Neuronal stem cell (in vitro differentiated cells): ENCODE results near the gene LASP1.
"Not testable (repeated sequence)": the region's sequence is repeated elsewhere in the genome, so short reads cannot be mapped to it uniquely, and the experiment has no call there.

ENCODE experiments used
- DNase-seq: peaks from one replicate; pipeline ENCODE4 v3.0.0-alpha.2; 2013; ENCODE audit warnings: low spot score
- H2AFZ ChIP-seq: one replicate; pipeline ENCODE4 v1.6.1; 2013; ENCODE audit warnings: mild to moderate bottlenecking, low read length, inconsistent platforms
- H2AK5ac ChIP-seq: 2 replicates; pipeline ENCODE4 v1.6.1; 2013; ENCODE audit warnings: low read depth, mild to moderate bottlenecking, inconsistent platforms, low read length, moderate library complexity, mixed read lengths
- H2BK120ac ChIP-seq: 2 replicates; pipeline ENCODE4 v1.6.1; 2013; ENCODE audit warnings: low read depth, mild to moderate bottlenecking, inconsistent platforms, low read length, moderate library complexity, mixed read lengths
- H2BK12ac ChIP-seq: one replicate; pipeline ENCODE4 v1.6.1; 2013; ENCODE audit warnings: low read length, inconsistent platforms
- H2BK15ac ChIP-seq: 2 replicates; pipeline ENCODE4 v1.6.1; 2013; ENCODE audit warnings: mild to moderate bottlenecking, low read length, inconsistent platforms, mixed read lengths
- H2BK5ac ChIP-seq: one replicate; pipeline ENCODE4 v1.6.1; 2013; ENCODE audit warnings: inconsistent platforms, mild to moderate bottlenecking, low read length, moderate library complexity
- H3K14ac ChIP-seq: one replicate; pipeline ENCODE4 v1.6.1; 2013; ENCODE audit warnings: low read length, inconsistent platforms
- H3K18ac ChIP-seq: 2 replicates; pipeline ENCODE4 v1.6.1; 2013; ENCODE audit warnings: low read length, inconsistent platforms
- H3K23ac ChIP-seq: 2 replicates; pipeline ENCODE4 v1.6.1; 2013; ENCODE audit warnings: low read depth, mild to moderate bottlenecking, mixed read lengths, low read length, inconsistent platforms; ENCODE audit not compliant: poor library complexity
- H3K27ac ChIP-seq: replicated peaks from 3 replicates; pipeline ENCODE4 v1.5.1; 2013; ENCODE audit warnings: low read length, inconsistent platforms
- H3K27me3 ChIP-seq, 3 experiments: 2 replicates each; pipeline ENCODE4 v1.6.1; 2013; ENCODE audit warnings: low read length in 3 of 3, mild to moderate bottlenecking in 2 of 3, inconsistent platforms in 1 of 3, low read depth in 1 of 3, mixed read lengths in 1 of 3, moderate library complexity in 1 of 3; ENCODE audit not compliant: control insufficient read depth in 3 of 3, insufficient read depth in 3 of 3
- H3K36me3 ChIP-seq, 2 donors: replicated peaks in 1 of 2; 2 replicates each; pipeline ENCODE4 v1.6.1; 2013; ENCODE audit warnings: low read length in 2 of 2; ENCODE audit not compliant: control insufficient read depth in 2 of 2, insufficient read depth in 2 of 2
- H3K4ac ChIP-seq: 2 replicates; pipeline ENCODE4 v1.6.1; 2013; ENCODE audit warnings: inconsistent platforms, mild to moderate bottlenecking, low read length, moderate library complexity
- H3K4me1 ChIP-seq, 2 donors: 1 replicate in 1 of 2; 2 replicates in 1 of 2; pipeline ENCODE4 v1.6.1; 2013; ENCODE audit warnings: low read length in 2 of 2, low read depth in 1 of 2; ENCODE audit not compliant: control insufficient read depth in 2 of 2, insufficient read depth in 1 of 2
- H3K4me2 ChIP-seq: one replicate; pipeline ENCODE4 v1.6.1; 2013; ENCODE audit warnings: mild to moderate bottlenecking, low read length, inconsistent platforms; ENCODE audit not compliant: insufficient read depth, poor library complexity, severe bottlenecking
- H3K4me3 ChIP-seq, 2 donors: 2 replicates each; pipeline ENCODE4 v1.5.1; 2013; ENCODE audit warnings: low read length in 2 of 2, mild to moderate bottlenecking in 2 of 2, inconsistent platforms in 1 of 2, moderate library complexity in 1 of 2
- H3K79me1 ChIP-seq: one replicate; pipeline ENCODE4 v1.6.1; 2013; ENCODE audit warnings: low read depth, mild to moderate bottlenecking, inconsistent platforms, low read length, moderate library complexity
- H3K9ac ChIP-seq: one replicate; pipeline ENCODE4 v1.6.1; 2013; ENCODE audit warnings: mild to moderate bottlenecking, low read depth, low read length, inconsistent platforms; ENCODE audit not compliant: poor library complexity
- H3K9me3 ChIP-seq, 2 donors: replicated peaks in 1 of 2; 2 replicates each; pipeline versions ENCODE3 to v1.6.1; 2013; ENCODE audit warnings: low read length in 2 of 2, mild to moderate bottlenecking in 2 of 2, inconsistent platforms in 1 of 2, low read depth in 1 of 2, mixed read lengths in 1 of 2, moderate library complexity in 1 of 2; ENCODE audit not compliant: control insufficient read depth in 2 of 2, insufficient read depth in 1 of 2
- H4K8ac ChIP-seq: one replicate; pipeline ENCODE4 v1.6.1; 2013; ENCODE audit warnings: low read depth, mild to moderate bottlenecking, inconsistent platforms, low read length, moderate library complexity
- H4K91ac ChIP-seq: one replicate; pipeline ENCODE4 v1.6.1; 2013; ENCODE audit warnings: low read length, low read depth, mild to moderate bottlenecking, inconsistent platforms; ENCODE audit not compliant: poor library complexity
- WGBS, 2 donors: extraction: QIAGEN DNeasy Blood & Tissue Kit; methylation state at CpG; one replicate each; pipeline ENCODE4 v1.1.7; 2013; ENCODE audit warnings: missing lambda C conversion rate in 2 of 2, mixed read lengths in 1 of 2; ENCODE audit not compliant: insufficient read length in 2 of 2, insufficient replicate concordance in 1 of 2; ENCODE audit errors: extremely low coverage in 2 of 2; 5-methylcytosine and 5-hydroxymethylcytosine counted together

LASP1 gene

GRCh38 chr17:38910325-38910724 is 40.5 kb downstream of the LASP1 start:
- Histone ChIP-seq H2BK15ac (no peak overlapping the region), H4K91ac (no peak overlapping the region), H4K8ac (no peak overlapping the region), H3K27me3 (no peaks in the 10 kb centered on the region), H3K9ac (no peak overlapping the region), H2AFZ (no peak overlapping the region), H2AK5ac (no peak overlapping the region), H2BK120ac (no peak overlapping the region), H2BK12ac (no peak overlapping the region), H3K27ac (no peak overlapping the region), H3K4ac (no peak overlapping the region), H3K4me2 (no peak overlapping the region), H3K9me3 (no peaks in the 10 kb centered on the region), H3K36me3 (peaks cover 16 to 62% of the 10 kb centered on the region in 2 donors), H3K79me1 (peaks cover 8% of the 10 kb centered on the region), H2BK5ac (no peak overlapping the region), H3K4me1 (peaks cover 0 to 7% of the 10 kb centered on the region in 2 donors), H3K14ac (no peak overlapping the region), H3K18ac (no peak overlapping the region), H3K23ac (no peak overlapping the region), H3K4me3 (no peak overlapping the region)
- no CpG with 5 or more reads among the region's 5 CpGs for WGBS, 2 donors
- no peak for DNase-seq

GRCh38 chr17:38911081-38911730 is 41.3 kb downstream of the LASP1 start:
- no peak for DNase-seq
- peaks cover 23 to 71% of the 10 kb centered on the region in 2 donors for H3K36me3 ChIP-seq
- no peak overlapping the region for H4K91ac ChIP-seq

GRCh38 chr17:38911731-38912081 is 41.8 kb downstream of the LASP1 start:
- not testable (repeated sequence) for H3K4me1 ChIP-seq, H3K4me2 ChIP-seq, H3K79me1 ChIP-seq, H3K23ac ChIP-seq, H3K4me3 ChIP-seq, H2BK120ac ChIP-seq, H3K27ac ChIP-seq, H3K27me3 ChIP-seq, H4K8ac ChIP-seq, DNase-seq, H2AFZ ChIP-seq, H3K4ac ChIP-seq, H3K18ac ChIP-seq, H3K14ac ChIP-seq, H3K9me3 ChIP-seq, H3K9ac ChIP-seq, H2BK15ac ChIP-seq, H2BK12ac ChIP-seq, H4K91ac ChIP-seq, H2AK5ac ChIP-seq
- peaks cover 23 to 71% of the 10 kb centered on the region in 2 donors for H3K36me3 ChIP-seq
- no CpG with 5 or more reads among the region's 8 CpGs for WGBS, 2 donors
- peak overlapping the region; percentile 5 for H2BK5ac ChIP-seq

More at GRCh38 chr17:38911081-38911730, 41.3 kb downstream of the LASP1 start:
- Histone ChIP-seq H2BK12ac (no peak overlapping the region), H2BK5ac (no peak overlapping the region), H2BK15ac (no peak overlapping the region), H3K9me3 (no peaks in the 10 kb centered on the region), H3K27me3 (no peaks in the 10 kb centered on the region), H3K27ac (no peak overlapping the region), H3K9ac (no peak overlapping the region), H2AFZ (no peak overlapping the region), H3K4me1 (peaks cover 0 to 7% of the 10 kb centered on the region in 2 donors), H3K4me2 (no peak overlapping the region), H3K23ac (peak overlapping the region; percentile 86), H3K4me3 (no peak overlapping the region), H3K79me1 (peaks cover 8% of the 10 kb centered on the region), H3K4ac (no peak overlapping the region), H3K18ac (no peak overlapping the region), H4K8ac (no peak overlapping the region), H2AK5ac (no peak overlapping the region), H2BK120ac (no peak overlapping the region), H3K14ac (peak overlapping the region; percentile 58)
- no CpG with 5 or more reads among the region's 10 CpGs for WGBS, 2 donors

GRCh38 chr17:38912221-38912813 is 42.5 kb downstream of the LASP1 start:
- no peak overlapping the region for H3K9ac ChIP-seq
- no peak overlapping the region for H3K4ac ChIP-seq
- H2AFZ ChIP-seq: no peak overlapping the region
- no peak overlapping the region for H3K4me2 ChIP-seq
- no peak overlapping the region for H2AK5ac ChIP-seq
- no peak overlapping the region for H2BK12ac ChIP-seq
- peaks cover 0 to 7% of the 10 kb centered on the region in 2 donors for H3K4me1 ChIP-seq
- H3K4me3 ChIP-seq: no peak overlapping the region
- no peak overlapping the region for H4K8ac ChIP-seq
- H3K14ac ChIP-seq: no peak overlapping the region
- peaks cover 5% of the 10 kb centered on the region for H3K79me1 ChIP-seq
- no peak overlapping the region for H3K27ac ChIP-seq
- no peak for DNase-seq
- H2BK5ac ChIP-seq: peak overlapping the region; percentile 5
- H3K23ac ChIP-seq: peak overlapping the region; percentile 31
- H3K9me3 ChIP-seq: no peaks in the 10 kb centered on the region
- peaks cover 21 to 75% of the 10 kb centered on the region in 2 donors for H3K36me3 ChIP-seq
- no peak overlapping the region for H2BK15ac ChIP-seq
- H2BK120ac ChIP-seq: no peak overlapping the region
- no peak overlapping the region for H3K18ac ChIP-seq
- no peaks in the 10 kb centered on the region for H3K27me3 ChIP-seq
- WGBS, 2 donors: no CpG with 5 or more reads among the region's 13 CpGs
- no peak overlapping the region for H4K91ac ChIP-seq
